IPS-11a (cell line): ENCODE data around the gene LMBR1L.
A peak's percentile ranks its signal among the peaks of the same experiment; 100 is the strongest.

Source experiments
- H3K4me3 ChIP-seq: one replicate; pipeline ENCODE4 v1.5.1; 2013; ENCODE audit warnings: low read depth, low read length, control low read depth

Gene LMBR1L

GRCh38 chr12:49121047-49121696 is 10.5 kb upstream of the LMBR1L start:
- H3K4me3 ChIP-seq, result no peak overlapping the region

GRCh38 chr12:49111206-49111605 is 559 bp upstream of the LMBR1L start:
- peak overlapping the region; percentile 90 for H3K4me3 ChIP-seq

GRCh38 chr12:49109641-49110463 is 795 bp downstream of the LMBR1L start:
- peak overlapping the region; percentile 90 for H3K4me3 ChIP-seq

GRCh38 chr12:49108958-49109404 is 1.7 kb downstream of the LMBR1L start:
- H3K4me3 ChIP-seq, result no peak overlapping the region

- H3K4me3 ChIP-seq, result no peak overlapping the region
Observed at GRCh38 chr12:49105504-49106084, 5.1 kb downstream of the LMBR1L start.

- H3K4me3 ChIP-seq, result no peak overlapping the region
Observed at GRCh38 chr12:49104822-49105221, 5.8 kb downstream of the LMBR1L start.

- no peak overlapping the region for H3K4me3 ChIP-seq
Observed at GRCh38 chr12:49100380-49100779, 10.3 kb downstream of the LMBR1L start.

GRCh38 chr12:49098703-49099102 is 11.9 kb downstream of the LMBR1L start:
- H3K4me3 ChIP-seq, result no peak overlapping the region

GRCh38 chr12:49098035-49098451 is 12.6 kb downstream of the LMBR1L start:
- H3K4me3 ChIP-seq, result no peak overlapping the region

GRCh38 chr12:49097381-49097780 is 13.3 kb downstream of the LMBR1L start:
- no peak overlapping the region for H3K4me3 ChIP-seq

GRCh38 chr12:49094975-49095365 is 15.7 kb downstream of the LMBR1L start:
- H3K4me3 ChIP-seq, result no peak overlapping the region

GRCh38 chr12:49094160-49094974 is 16.3 kb downstream of the LMBR1L start, which contains the start of gene DHH:
TSS of gene DHH (minus strand) at chr12:49094801. CDS start at chr12:49094512, 289 bp downstream.
- peak within 1 kb of the TSS; percentile 17 for H3K4me3 ChIP-seq

- H3K4me3 ChIP-seq, result no peak overlapping the region
Observed at GRCh38 chr12:49093792-49094159, 16.9 kb downstream of the LMBR1L start.

GRCh38 chr12:49092816-49093406 is 17.7 kb downstream of the LMBR1L start:
- H3K4me3 ChIP-seq, result no peak overlapping the region

GRCh38 chr12:49092086-49092815 is 18.4 kb downstream of the LMBR1L start:
- no peak overlapping the region for H3K4me3 ChIP-seq

- H3K4me3 ChIP-seq, result no peak overlapping the region
Observed at GRCh38 chr12:49091836-49092085, 18.9 kb downstream of the LMBR1L start.

GRCh38 chr12:49091056-49091835 is 19.4 kb downstream of the LMBR1L start:
- no peak overlapping the region for H3K4me3 ChIP-seq

GRCh38 chr12:49089821-49090773 is 20.6 kb downstream of the LMBR1L start:
- no peak overlapping the region for H3K4me3 ChIP-seq
